Astrocyte (in vitro differentiated cells and primary cell): ENCODE results near the gene EVA1B. TPM values are rescaled to one million over a fixed set of nuclear protein-coding genes. Genes with fewer than 3 reads are reported as not detected.

Experiments
- DNase-seq: peaks from one replicate; pipeline ENCODE4 v3.0.0-alpha.2; 2010; ENCODE audit warnings: low read depth
- FAIRE-seq: peaks from 2 replicates; lab custom pipeline; 2011; peaks lifted over from hg19 to GRCh38; lab: Jason Lieb, UNC
- H2AFZ ChIP-seq: 2 replicates; pipeline ENCODE4 v1.6.0; 2012; ENCODE audit warnings: low read depth, low read length, inconsistent platforms
- H3K27ac ChIP-seq: 2 replicates; pipeline ENCODE4 v1.5.1; 2011; ENCODE audit warnings: low read depth, low read length, inconsistent platforms
- H3K27me3 ChIP-seq: 2 replicates; pipeline ENCODE4 v1.6.0; 2011; ENCODE audit warnings: low read length, inconsistent platforms; ENCODE audit not compliant: insufficient read depth
- H3K36me3 ChIP-seq: 2 replicates; pipeline ENCODE4 v1.5.1; 2011; ENCODE audit warnings: low read length, inconsistent platforms; ENCODE audit not compliant: insufficient read depth
- H3K4me1 ChIP-seq: 2 replicates; pipeline ENCODE4 v1.5.1; 2011; ENCODE audit warnings: low read length, inconsistent platforms; ENCODE audit not compliant: insufficient read depth
- H3K4me2 ChIP-seq: 2 replicates; pipeline ENCODE4 v1.6.0; 2012; ENCODE audit warnings: low read length, inconsistent platforms
- H3K4me3 ChIP-seq: 2 replicates; pipeline ENCODE4 v1.5.1; 2011; ENCODE audit warnings: low read depth, mild to moderate bottlenecking, low read length, inconsistent platforms; ENCODE audit not compliant: insufficient read depth
- H3K79me2 ChIP-seq: 2 replicates; pipeline ENCODE4 v1.6.0; 2012; ENCODE audit warnings: mild to moderate bottlenecking, low read length, inconsistent platforms; ENCODE audit not compliant: insufficient read depth
- H3K9ac ChIP-seq: 2 replicates; pipeline ENCODE4 v1.6.0; 2012; ENCODE audit warnings: mild to moderate bottlenecking, low read length, inconsistent platforms
- H3K9me3 ChIP-seq: 2 replicates; pipeline ENCODE4 v1.5.1; 2012; ENCODE audit warnings: low read depth, mild to moderate bottlenecking, low read length, inconsistent platforms; ENCODE audit not compliant: insufficient read depth
- H4K20me1 ChIP-seq: 2 replicates; pipeline ENCODE4 v1.6.0; 2012; ENCODE audit warnings: low read length, inconsistent platforms; ENCODE audit not compliant: insufficient read depth
- H3K27ac Mint-ChIP-seq: one replicate; pipeline ENCODE4 v1.8.0; 2021; ENCODE audit warnings: mild to moderate bottlenecking, mixed read lengths; ENCODE audit not compliant: unreplicated experiment
- H3K27me3 Mint-ChIP-seq: one replicate; pipeline ENCODE4 v1.8.0; 2021; ENCODE audit warnings: low read depth, mixed read lengths; ENCODE audit not compliant: unreplicated experiment
- H3K36me3 Mint-ChIP-seq: one replicate; pipeline ENCODE4 v1.8.0; 2021; ENCODE audit warnings: low read depth, mixed read lengths; ENCODE audit not compliant: unreplicated experiment
- H3K4me1 Mint-ChIP-seq: one replicate; pipeline ENCODE4 v1.8.0; 2021; ENCODE audit warnings: low read depth, mixed read lengths; ENCODE audit not compliant: unreplicated experiment
- H3K4me3 Mint-ChIP-seq: one replicate; pipeline ENCODE4 v1.8.0; 2021; ENCODE audit warnings: mild to moderate bottlenecking, moderate library complexity, mixed read lengths; ENCODE audit not compliant: unreplicated experiment
- H3K9me3 Mint-ChIP-seq: one replicate; pipeline ENCODE4 v1.8.0; 2021; ENCODE audit warnings: mild to moderate bottlenecking, mixed read lengths; ENCODE audit not compliant: unreplicated experiment
- EZH2 ChIP-seq: IDR thresholded peaks from 2 replicates; pipeline ENCODE4 v1.6.1; 2012; ENCODE audit warnings: mild to moderate bottlenecking, low read length, inconsistent platforms; ENCODE audit not compliant: insufficient read depth
- total RNA-seq: library from RNA; stranded (reverse); gene quantifications from 2 replicates; pipeline ENCODE4 v1.2.1, GENCODE V29; 2021
- TF ChIP-seq, protein P1 (sequence below): IDR thresholded peaks from 2 replicates; pipeline ENCODE4 v1.5.1; 2011; ENCODE audit warnings: low read depth, mild to moderate bottlenecking, inconsistent platforms, low read length, moderate library complexity; ENCODE audit not compliant: insufficient read depth

Gene EVA1B
- total RNA-seq, 1 donor from 2014 or later: 57.3 TPM

DNA sequence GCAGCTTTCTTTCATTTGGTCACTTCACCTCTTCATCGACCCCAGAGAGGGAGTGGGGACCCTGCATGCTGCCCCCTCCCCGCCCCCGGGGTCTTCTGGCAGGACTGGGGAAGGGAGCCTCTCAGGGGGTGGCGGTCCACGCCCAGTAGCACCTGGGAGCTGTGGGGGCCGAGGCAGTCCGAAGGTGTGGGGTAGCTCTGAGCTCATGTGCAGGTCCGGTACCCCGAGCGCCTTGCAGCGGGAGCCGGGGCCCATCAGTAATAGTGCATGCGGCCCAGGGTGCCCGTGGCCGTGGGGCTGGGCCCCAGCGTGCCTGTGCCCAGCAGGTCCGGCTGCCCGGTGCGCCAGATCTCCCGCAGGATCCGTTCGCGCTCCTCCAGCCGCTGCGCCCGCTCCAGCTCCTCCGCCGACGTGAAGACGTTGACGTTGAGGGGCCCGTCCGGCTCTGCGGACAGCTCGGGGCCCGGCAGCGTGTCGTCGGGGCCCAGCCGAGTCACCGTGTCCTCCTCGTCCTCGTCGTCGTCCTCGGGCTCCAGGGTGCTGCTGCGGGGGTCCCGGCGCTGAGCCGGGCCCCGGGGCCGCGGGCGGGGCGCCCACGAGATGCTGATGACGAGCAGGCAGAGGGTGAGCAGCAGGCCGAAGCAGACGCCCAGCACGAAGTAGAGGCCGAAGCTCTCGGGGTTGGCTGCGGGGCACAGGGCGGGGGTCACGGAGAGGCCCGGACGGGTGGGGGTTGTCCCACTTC, 1.2 kb downstream of the EVA1B start:
- no peak for FAIRE-seq
- peaks cover 23% of the 10 kb centered on the region for H3K79me2 ChIP-seq
- H3K36me3 ChIP-seq: no peaks in the 10 kb centered on the region
- H3K27me3 ChIP-seq: no peaks in the 10 kb centered on the region
- TF ChIP-seq, protein P1, sequence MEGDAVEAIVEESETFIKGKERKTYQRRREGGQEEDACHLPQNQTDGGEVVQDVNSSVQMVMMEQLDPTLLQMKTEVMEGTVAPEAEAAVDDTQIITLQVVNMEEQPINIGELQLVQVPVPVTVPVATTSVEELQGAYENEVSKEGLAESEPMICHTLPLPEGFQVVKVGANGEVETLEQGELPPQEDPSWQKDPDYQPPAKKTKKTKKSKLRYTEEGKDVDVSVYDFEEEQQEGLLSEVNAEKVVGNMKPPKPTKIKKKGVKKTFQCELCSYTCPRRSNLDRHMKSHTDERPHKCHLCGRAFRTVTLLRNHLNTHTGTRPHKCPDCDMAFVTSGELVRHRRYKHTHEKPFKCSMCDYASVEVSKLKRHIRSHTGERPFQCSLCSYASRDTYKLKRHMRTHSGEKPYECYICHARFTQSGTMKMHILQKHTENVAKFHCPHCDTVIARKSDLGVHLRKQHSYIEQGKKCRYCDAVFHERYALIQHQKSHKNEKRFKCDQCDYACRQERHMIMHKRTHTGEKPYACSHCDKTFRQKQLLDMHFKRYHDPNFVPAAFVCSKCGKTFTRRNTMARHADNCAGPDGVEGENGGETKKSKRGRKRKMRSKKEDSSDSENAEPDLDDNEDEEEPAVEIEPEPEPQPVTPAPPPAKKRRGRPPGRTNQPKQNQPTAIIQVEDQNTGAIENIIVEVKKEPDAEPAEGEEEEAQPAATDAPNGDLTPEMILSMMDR: no peak
- no peak for TF ChIP-seq EZH2
- H3K4me1 Mint-ChIP-seq: peaks cover 23% of the 10 kb centered on the region
- peak overlapping the region; percentile 73 for H3K4me3 ChIP-seq
- no peaks in the 10 kb centered on the region for H3K9me3 ChIP-seq
- H3K36me3 Mint-ChIP-seq: peaks cover 15% of the 10 kb centered on the region
- H3K9ac ChIP-seq: peak overlapping the region; percentile 87
- peak overlapping the region; percentile 95 for H3K4me2 ChIP-seq
- DNase-seq: no peak
- peaks cover 9% of the 10 kb centered on the region for H4K20me1 ChIP-seq
- no peak overlapping the region for H3K27ac Mint-ChIP-seq
- H3K27ac ChIP-seq: peak overlapping the region; percentile 81
- no peaks in the 10 kb centered on the region for H3K9me3 Mint-ChIP-seq
- peaks cover 39% of the 10 kb centered on the region for H3K4me1 ChIP-seq
- no peaks in the 10 kb centered on the region for H3K27me3 Mint-ChIP-seq
- H3K4me3 Mint-ChIP-seq: peak overlapping the region; percentile 82
- no peak overlapping the region for H2AFZ ChIP-seq

DNA sequence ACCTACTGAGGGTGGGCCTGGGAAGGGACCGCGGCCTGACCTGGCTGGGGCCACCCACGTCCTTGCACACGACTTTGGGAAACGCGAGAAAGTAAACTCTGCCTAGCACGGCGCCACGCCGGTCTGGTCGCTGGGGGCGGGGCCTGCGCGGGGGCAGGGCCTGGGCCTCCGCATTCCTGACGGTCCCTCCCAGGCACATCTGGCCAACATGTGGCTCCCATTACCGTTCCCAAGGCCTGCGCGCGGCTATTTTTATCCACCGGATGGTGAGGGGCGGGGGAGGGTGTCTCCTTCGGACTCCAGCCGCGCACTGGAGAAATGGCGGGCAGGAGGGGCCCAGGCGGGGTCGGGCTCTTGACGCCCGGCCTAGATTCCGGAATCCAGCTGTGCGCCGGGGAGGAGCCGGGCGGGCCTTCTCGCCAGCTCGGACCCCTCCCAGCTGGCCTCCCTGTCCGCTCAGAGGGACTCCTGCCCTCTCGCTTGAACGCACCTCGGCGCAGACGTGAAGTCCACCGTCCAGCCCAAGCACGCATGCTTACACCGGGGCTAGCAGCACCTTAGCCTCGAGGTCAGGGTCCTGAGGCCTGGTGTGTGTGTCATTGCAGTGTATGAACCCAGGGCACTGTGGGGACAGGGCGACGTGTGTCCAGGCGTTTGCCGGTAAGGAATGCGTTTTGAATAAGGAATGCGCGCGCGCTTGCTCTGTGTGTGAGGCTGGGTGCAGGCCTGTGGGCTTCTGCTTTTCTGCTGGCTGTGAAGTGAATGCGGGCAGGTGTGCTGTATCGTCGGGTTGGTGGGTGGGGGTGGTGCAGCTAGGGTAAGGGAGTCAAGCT, 2.1 kb downstream of the EVA1B start:
- H3K9me3 Mint-ChIP-seq: no peaks in the 10 kb centered on the region
- peaks cover 31% of the 10 kb centered on the region for H3K4me1 ChIP-seq
- H3K4me2 ChIP-seq: peak overlapping the region; percentile 95
- no peaks in the 10 kb centered on the region for H3K9me3 ChIP-seq
- no peaks in the 10 kb centered on the region for H3K36me3 ChIP-seq
- DNase-seq: peak; percentile 52
- H3K79me2 ChIP-seq: peaks cover 23% of the 10 kb centered on the region
- peaks cover 14% of the 10 kb centered on the region for H3K4me1 Mint-ChIP-seq
- peak overlapping the region; percentile 73 for H3K4me3 ChIP-seq
- H3K27me3 Mint-ChIP-seq: no peaks in the 10 kb centered on the region
- TF ChIP-seq, protein P1: no peak
- no peak for TF ChIP-seq EZH2
- H3K4me3 Mint-ChIP-seq: peak overlapping the region; percentile 82
- peak overlapping the region; percentile 81 for H3K27ac ChIP-seq
- no peaks in the 10 kb centered on the region for H3K27me3 ChIP-seq
- H3K27ac Mint-ChIP-seq: no peak overlapping the region
- H3K36me3 Mint-ChIP-seq: peaks cover 10% of the 10 kb centered on the region
- H3K9ac ChIP-seq: peak overlapping the region; percentile 87
- no peak for FAIRE-seq
- peak overlapping the region; percentile 41 for H2AFZ ChIP-seq
- peaks cover 9% of the 10 kb centered on the region for H4K20me1 ChIP-seq
